ENCODE measurements around the gene VTI1A.

Gene VTI1A

GRCh38 chr10:112570585-112570984 is 123.6 kb downstream of the VTI1A start (continued):
- no peak for TF ChIP-seq MYNN (tag by site-specific recombination; IDR thresholded peaks at IDR 0.05; ENCODE audit: borderline replicate concordance)

- no peak overlapping the region for H3K4me3 ChIP-seq (ENCODE audit: low read depth, low read length)
- ChIA-PET POLR2A (no interaction called here), CTCF (no interaction called here)
- TF ChIP-seq ZNF792 (tag by site-specific recombination; IDR thresholded peaks at IDR 0.05) (no peak), PRDM1 (tag by site-specific recombination; IDR thresholded peaks at IDR 0.05) (peak; percentile 91), ZNF354C (tag by site-specific recombination; IDR thresholded peaks at IDR 0.05; ENCODE audit: borderline replicate concordance, low read depth) (no peak), ZNF248 (tag by site-specific recombination; IDR thresholded peaks at IDR 0.05) (no peak)
- H3K4me1 ChIP-seq (ENCODE audit: control insufficient read depth, insufficient read depth, low read length) = peaks cover 3% of the 10 kb centered on the region
- H3K9me3 ChIP-seq (ENCODE audit: control insufficient read depth, insufficient read depth, low read depth, low read length) = no peaks in the 10 kb centered on the region
- no peak overlapping the region for H3K27ac ChIP-seq (ENCODE audit: extremely low read depth, low read depth, low read length)
- no peaks in the 10 kb centered on the region for H3K36me3 ChIP-seq (ENCODE audit: control insufficient read depth in 2 of 2, insufficient read depth in 1 of 2, low read length in 2 of 2)
These were observed 132.6 kb downstream of the VTI1A start for GRCh38 chr10:112579578-112579977.

GRCh38 chr10:112580267-112580666 is 133.3 kb downstream of the VTI1A start:
- TF ChIP-seq ZNF280D (tag by site-specific recombination; IDR thresholded peaks at IDR 0.05) (no peak), KLF7 (tag by site-specific recombination; IDR thresholded peaks at IDR 0.05; ENCODE audit: borderline replicate concordance) (no peak), ZNF580 (tag by site-specific recombination; IDR thresholded peaks at IDR 0.05) (no peak), ZNF398 (tag by site-specific recombination; IDR thresholded peaks at IDR 0.05) (no peak), ZNF660 (tag by site-specific recombination; IDR thresholded peaks at IDR 0.05) (no peak), PRDM1 (tag by site-specific recombination; IDR thresholded peaks at IDR 0.05) (no peak), ZNF514 (tag by site-specific recombination; IDR thresholded peaks at IDR 0.05) (no peak), ZBTB6 (tag by site-specific recombination; IDR thresholded peaks at IDR 0.05) (no peak), ZNF777 (tag by site-specific recombination; IDR thresholded peaks at IDR 0.05; ENCODE audit: borderline replicate concordance) (no peak)
- H3K27ac ChIP-seq (ENCODE audit: extremely low read depth, low read depth, low read length) = no peak overlapping the region
- H3K4me3 ChIP-seq (ENCODE audit: low read depth, low read length) = no peak overlapping the region
- POLR2A ChIA-PET = no interaction called here
- no peaks in the 10 kb centered on the region for H3K9me3 ChIP-seq (ENCODE audit: control insufficient read depth, insufficient read depth, low read depth, low read length)
- peaks cover 3% of the 10 kb centered on the region for H3K4me1 ChIP-seq (ENCODE audit: control insufficient read depth, insufficient read depth, low read length)
- CTCF ChIA-PET = no interaction called here
- H3K36me3 ChIP-seq (ENCODE audit: control insufficient read depth in 2 of 2, insufficient read depth in 1 of 2, low read length in 2 of 2) = no peaks in the 10 kb centered on the region

- ChIA-PET POLR2A (no interaction called here), CTCF (no interaction called here)
- H3K9me3 ChIP-seq (ENCODE audit: control insufficient read depth, insufficient read depth, low read depth, low read length) = no peaks in the 10 kb centered on the region
- TF ChIP-seq ZNF791 (tag by site-specific recombination; IDR thresholded peaks at IDR 0.05) (no peak), ZNF24 (tag by site-specific recombination; IDR thresholded peaks at IDR 0.05) (no peak), ZNF776 (tag by site-specific recombination; IDR thresholded peaks at IDR 0.05; ENCODE audit: borderline replicate concordance) (no peak), ZNF146 (tag by site-specific recombination; IDR thresholded peaks at IDR 0.05) (no peak), OVOL3 (tag by site-specific recombination; IDR thresholded peaks at IDR 0.05) (no peak), ZBTB11 (tag by site-specific recombination; conservative IDR thresholded peaks at IDR 0.05; ENCODE audit: low read depth) (no peak), SETDB1 (IDR thresholded peaks at IDR 0.05; ENCODE audit: insufficient read length, low read length) (no peak), ZNF558 (tag by site-specific recombination; IDR thresholded peaks at IDR 0.05) (no peak)
- no peak overlapping the region for H3K27ac ChIP-seq (ENCODE audit: extremely low read depth, low read depth, low read length)
- H3K4me3 ChIP-seq (ENCODE audit: low read depth, low read length) = no peak overlapping the region
- H3K4me1 ChIP-seq (ENCODE audit: control insufficient read depth, insufficient read depth, low read length) = peaks cover 3% of the 10 kb centered on the region
- no peaks in the 10 kb centered on the region for H3K36me3 ChIP-seq (ENCODE audit: control insufficient read depth in 2 of 2, insufficient read depth in 1 of 2, low read length in 2 of 2)
These were observed 134.9 kb downstream of the VTI1A start for GRCh38 chr10:112581921-112582320.
